ENCODE data around the gene FAM228B.
A peak's percentile ranks its signal among the peaks of the same experiment; 100 is the strongest.

FAM228B gene

GRCh38 chr2:24123195-24123921 is at the start of gene FAM228B, which contains the start of gene PFN4:
Gene FAM228B (plus strand): TSS chr2:24123469. CDS start chr2:24124362, 893 bp downstream.
Gene PFN4 (minus strand): TSS chr2:24123334. CDS start chr2:24122535, 799 bp downstream.
- TF ChIP-seq CTCF (IDR thresholded peaks at IDR 0.05; ENCODE audit: low read length, missing control alignments) = no peak
- DNase-seq (ENCODE audit: low read depth) = peak; percentile 83
- peak within 1 kb of the TSS; percentile 81 for H3K4me3 ChIP-seq (replicated peaks; ENCODE audit: low read depth, low read length)

- no peak for DNase-seq (ENCODE audit: low read depth)
- TF ChIP-seq CTCF (IDR thresholded peaks at IDR 0.05; ENCODE audit: low read length, missing control alignments) = no peak
- H3K4me3 ChIP-seq (replicated peaks; ENCODE audit: low read depth, low read length) = no peak overlapping the region
Measured at GRCh38 chr2:24073816-24074215, 49.5 kb upstream of the FAM228B start.

DNA sequence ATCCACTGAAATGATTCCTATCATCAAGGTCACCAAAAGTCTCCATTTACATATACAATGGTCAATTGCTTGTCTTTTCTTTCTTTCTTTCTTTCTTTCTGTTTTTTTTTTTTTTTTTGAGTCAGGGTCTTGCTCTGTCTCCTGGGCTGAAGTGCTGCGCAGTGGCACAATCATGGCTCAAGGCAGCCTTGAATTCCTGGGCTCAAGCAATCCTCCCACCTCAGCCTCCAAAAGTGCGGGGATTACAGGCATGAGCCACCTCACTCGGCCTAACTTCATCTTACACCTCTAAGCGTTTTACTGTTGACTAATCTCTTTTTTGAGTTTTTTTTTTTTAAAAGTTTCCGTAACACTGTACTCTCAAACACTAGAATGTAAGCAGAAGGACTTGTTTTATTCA is 48.0 kb upstream of the FAM228B start:
- TF ChIP-seq CTCF (IDR thresholded peaks at IDR 0.05; ENCODE audit: low read length, missing control alignments) = no peak
- no peak for DNase-seq (ENCODE audit: low read depth)
- H3K4me3 ChIP-seq (replicated peaks; ENCODE audit: low read depth, low read length) = peak overlapping the region; percentile 98

- peak; percentile 99 for DNase-seq (ENCODE audit: low read depth)
- TF ChIP-seq CTCF (IDR thresholded peaks at IDR 0.05; ENCODE audit: low read length, missing control alignments) = no peak
- H3K4me3 ChIP-seq (replicated peaks; ENCODE audit: low read depth, low read length) = peak within 1 kb of the TSS; percentile 98
Measured at GRCh38 chr2:24075915-24076848, 47.1 kb upstream of the FAM228B start, which contains the start of gene SF3B6. Gene SF3B6 (minus strand): TSS chr2:24076326. CDS start chr2:24076229, 97 bp downstream.

GRCh38 chr2:24076849-24077534 is 46.3 kb upstream of the FAM228B start:
- peak overlapping the region; percentile 98 for H3K4me3 ChIP-seq (replicated peaks; ENCODE audit: low read depth, low read length)
- no peak for TF ChIP-seq CTCF (IDR thresholded peaks at IDR 0.05; ENCODE audit: low read length, missing control alignments)
- no peak for DNase-seq (ENCODE audit: low read depth)

DNA sequence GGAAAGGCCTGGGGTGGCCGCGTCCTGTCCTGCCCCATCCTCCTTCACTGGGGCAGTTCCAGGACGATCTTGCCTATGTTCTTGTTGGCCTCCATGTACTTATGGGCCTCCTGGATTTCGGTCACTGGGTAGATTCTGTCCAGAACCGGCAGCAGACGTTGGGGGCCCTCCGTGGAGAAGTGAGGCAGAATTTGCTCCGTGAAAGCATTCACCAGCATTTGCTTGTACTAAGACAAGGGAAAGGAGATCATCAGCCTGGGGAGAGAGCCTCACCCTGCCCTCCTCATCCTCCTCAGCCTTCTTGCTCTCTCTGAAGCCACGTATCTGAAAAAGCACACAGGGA is 45.8 kb upstream of the FAM228B start:
- H3K4me3 ChIP-seq (replicated peaks; ENCODE audit: low read depth, low read length) = peak overlapping the region; percentile 98
- DNase-seq (ENCODE audit: low read depth) = peak; percentile 20
- TF ChIP-seq CTCF (IDR thresholded peaks at IDR 0.05; ENCODE audit: low read length, missing control alignments) = no peak
